Measurements from ENCODE around the gene VAT1L.
"Not testable (repeated sequence)": the region's sequence is repeated elsewhere in the genome, so short reads cannot be mapped to it uniquely, and the experiment has no call there.

Gene VAT1L

DNA sequence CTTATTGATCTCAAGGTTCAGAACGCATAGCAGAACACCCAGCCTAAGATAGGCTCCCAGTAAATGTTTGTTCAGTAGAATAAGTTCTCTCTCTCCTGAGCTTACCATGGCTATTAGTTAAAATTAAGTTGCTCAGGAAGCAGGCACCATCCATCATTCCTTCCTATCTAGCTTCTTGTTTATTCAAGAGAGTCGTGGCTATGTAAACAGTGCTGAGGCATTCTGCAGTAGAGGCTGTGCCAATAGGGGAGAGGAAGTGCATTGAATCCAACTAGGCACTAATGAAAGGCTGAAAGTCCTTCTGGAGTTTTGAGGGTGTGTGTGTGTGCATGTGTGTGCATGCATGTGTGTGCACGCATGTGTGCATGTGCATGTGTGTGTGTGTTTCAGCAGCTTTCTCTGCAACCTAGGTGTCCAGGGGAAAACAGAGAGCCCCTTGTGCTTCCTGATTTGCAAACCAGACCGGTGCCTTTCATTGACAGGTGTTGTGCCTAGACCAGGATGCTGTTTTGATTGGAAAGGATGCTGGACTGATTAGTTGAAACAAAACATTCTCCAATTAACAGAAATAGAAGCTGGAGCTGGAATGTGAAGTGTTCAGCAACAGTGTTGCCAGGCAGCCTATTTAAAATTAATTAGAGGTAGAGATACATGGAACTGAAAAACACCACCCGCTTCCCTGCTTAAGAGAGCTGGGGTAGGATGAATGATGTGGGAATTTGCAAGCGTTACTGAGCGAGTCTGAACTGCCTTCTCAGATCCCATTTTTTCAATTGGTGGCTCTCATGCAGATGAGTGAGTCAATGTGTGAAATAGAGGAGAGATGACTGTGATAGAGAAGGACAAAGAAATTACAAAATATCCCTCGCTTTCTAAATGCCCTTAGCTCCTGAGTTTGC lies 130.7 kb downstream of the VAT1L start:
- DNase-seq = no peak

- no peak for DNase-seq
Measured at GRCh38 chr16:77919761-77920415, 131.5 kb downstream of the VAT1L start.

- no peak for DNase-seq
Measured at GRCh38 chr16:77920984-77921383, 132.6 kb downstream of the VAT1L start.

- DNase-seq = no peak
Measured at GRCh38 chr16:77922228-77922754, 133.9 kb downstream of the VAT1L start.

- DNase-seq = no peak
Measured at GRCh38 chr16:77925531-77925930, 137.2 kb downstream of the VAT1L start.

- DNase-seq = no peak
Measured at GRCh38 chr16:77928096-77928495, 139.7 kb downstream of the VAT1L start.

DNA sequence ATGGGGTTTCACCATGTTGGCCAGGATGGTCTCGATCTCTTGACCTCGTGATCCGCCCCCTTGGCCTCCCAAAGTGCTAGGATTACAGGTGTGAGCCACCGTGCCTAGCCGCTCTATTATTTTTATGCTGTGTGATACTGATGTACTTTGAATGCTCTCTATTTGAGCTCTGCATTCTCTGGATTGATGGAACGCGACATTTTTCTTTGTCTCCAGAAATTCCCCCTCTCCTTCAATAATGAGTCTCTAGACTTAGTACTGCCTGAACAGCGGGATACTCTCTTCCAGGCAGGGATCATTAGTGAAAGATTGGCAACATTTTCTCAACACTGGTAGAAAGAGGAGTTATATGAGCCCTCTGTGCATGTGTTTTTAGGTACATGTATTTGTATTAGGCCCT lies 140.6 kb downstream of the VAT1L start:
- no peak for DNase-seq

GRCh38 chr16:77931058-77931457 lies 142.7 kb downstream of the VAT1L start:
- DNase-seq = no peak

DNA sequence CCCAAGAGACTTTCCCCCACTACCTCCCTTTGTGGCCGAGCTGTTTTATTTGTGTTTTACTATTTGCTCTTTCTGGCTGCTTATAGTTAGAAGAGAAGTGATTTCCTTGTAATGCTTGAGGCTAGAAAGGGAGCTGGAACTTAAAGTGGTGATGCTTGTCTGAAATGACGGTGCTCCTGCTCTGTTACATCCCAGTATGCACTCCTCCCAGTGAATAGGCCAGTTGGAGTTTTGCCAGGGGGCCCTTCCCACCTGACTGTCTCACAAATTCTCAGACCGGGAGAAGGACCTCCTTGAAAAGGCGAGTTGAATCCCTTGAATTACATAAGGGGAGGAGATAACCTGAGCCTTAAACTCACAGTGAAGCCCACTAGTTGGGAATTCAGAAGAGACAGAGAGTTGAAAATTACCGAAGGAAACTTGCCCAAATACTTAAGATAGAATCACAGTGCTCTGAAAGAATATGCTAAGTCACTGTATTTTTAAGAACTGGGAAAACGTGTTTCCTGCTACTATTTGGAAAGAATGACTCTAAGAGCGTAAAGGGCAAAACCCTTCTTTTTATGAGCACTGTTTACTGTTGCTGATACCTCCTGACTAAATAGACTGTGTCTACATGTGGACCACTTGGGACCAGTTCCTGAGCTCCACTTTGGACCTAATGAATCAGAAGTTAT lies 149.2 kb downstream of the VAT1L start:
- DNase-seq = no peak

- no peak for DNase-seq
Measured at GRCh38 chr16:77938913-77939312, 150.5 kb downstream of the VAT1L start.

DNA sequence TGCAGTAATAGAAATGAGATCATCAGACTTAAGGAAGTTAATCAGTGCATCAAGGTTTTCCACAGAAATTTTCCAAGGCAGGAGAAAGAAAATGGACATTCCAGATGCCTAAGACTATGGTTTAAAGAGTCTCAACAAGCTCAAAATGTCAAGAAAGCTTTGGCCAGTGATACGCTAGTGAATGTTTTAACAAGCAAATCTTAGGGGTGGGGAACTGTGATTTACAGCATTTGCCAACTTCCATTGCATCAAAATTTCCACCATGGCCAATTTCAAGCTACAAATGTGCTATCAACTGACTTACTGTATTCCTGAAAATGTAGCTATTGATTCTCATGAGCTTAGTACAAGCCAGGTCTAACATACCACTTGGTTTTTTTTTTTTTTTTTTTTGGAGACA lies 151.6 kb downstream of the VAT1L start:
- no peak for DNase-seq

GRCh38 chr16:77943801-77944200 lies 155.4 kb downstream of the VAT1L start:
- DNase-seq = no peak

GRCh38 chr16:77944631-77945030 lies 156.3 kb downstream of the VAT1L start:
- no peak for DNase-seq

GRCh38 chr16:77945126-77945525 lies 156.8 kb downstream of the VAT1L start:
- DNase-seq = no peak

- no peak for DNase-seq
Measured at GRCh38 chr16:77946823-77947222, 158.5 kb downstream of the VAT1L start.

DNA sequence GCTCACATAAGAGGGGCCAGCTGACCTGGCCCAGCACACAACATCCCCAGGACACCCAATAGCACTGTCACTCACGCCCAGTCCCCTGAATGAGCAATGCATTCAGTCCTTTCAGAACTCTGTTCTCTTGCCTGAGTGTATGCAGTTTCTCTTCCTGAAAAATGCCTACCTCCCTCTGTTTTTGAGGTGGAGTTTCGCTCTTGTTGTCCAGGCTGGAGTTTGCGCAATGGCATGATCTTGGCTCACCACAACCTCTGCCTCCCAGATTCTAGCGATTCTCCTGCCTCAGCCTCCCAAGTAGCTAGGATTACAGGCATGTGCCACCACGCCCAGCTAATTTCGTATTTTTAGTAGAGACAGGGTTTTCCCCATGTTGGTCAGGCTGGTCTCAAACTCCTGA lies 159.2 kb downstream of the VAT1L start:
- not testable (repeated sequence) for DNase-seq

- DNase-seq = no peak
Measured at GRCh38 chr16:77948835-77949234, 160.5 kb downstream of the VAT1L start.

GRCh38 chr16:77949445-77949844 lies 161.1 kb downstream of the VAT1L start:
- no peak for DNase-seq

GRCh38 chr16:77951788-77952187 lies 163.4 kb downstream of the VAT1L start:
- DNase-seq = peak; percentile 0

GRCh38 chr16:77955127-77955526 lies 166.8 kb downstream of the VAT1L start:
- DNase-seq = no peak

GRCh38 chr16:77956231-77956630 lies 167.9 kb downstream of the VAT1L start:
- no peak for DNase-seq

- DNase-seq = no peak
Measured at GRCh38 chr16:77960766-77961165, 172.4 kb downstream of the VAT1L start.

DNA sequence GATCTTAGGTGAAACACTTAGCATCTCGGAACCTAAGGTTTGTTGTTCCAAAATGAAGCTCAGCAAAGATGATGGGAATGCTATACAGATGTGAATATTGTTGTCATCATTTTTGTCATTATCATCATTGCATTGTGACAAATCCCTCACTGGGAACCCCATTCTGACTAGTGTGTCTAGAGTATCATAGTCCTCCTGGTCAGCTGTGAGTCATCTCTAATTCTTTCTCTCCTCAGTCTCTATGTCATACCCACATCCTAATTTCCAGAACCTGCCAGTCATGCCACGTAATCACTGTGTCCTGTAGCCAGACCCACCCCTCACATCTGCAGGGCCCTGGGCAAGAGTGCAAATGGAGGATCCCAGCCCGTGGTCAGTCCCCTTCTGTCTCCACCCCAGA lies 173.4 kb downstream of the VAT1L start:
- DNase-seq = no peak

DNA sequence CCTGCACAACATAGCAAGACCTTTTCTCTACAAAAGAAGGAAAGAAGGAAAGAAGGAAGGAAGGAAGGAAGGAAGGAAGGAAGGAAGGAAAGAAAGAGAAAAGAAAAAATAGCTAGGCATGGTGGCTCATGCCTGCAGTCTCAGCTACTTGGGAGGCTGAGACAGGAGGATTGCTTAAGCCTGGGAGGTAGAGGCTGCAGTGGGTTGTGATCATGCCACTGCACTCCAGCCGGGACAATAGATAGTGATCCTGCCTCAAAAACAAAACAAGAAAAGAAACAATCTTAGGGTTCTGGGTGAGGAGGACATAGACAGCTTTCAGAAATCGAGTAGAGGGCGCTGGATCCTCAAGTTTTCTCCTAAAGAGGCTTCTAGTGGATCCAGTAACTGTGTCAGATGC lies 174.3 kb downstream of the VAT1L start:
- no peak for DNase-seq

Data from midbrain (tissue), 1 donor.